ENCODE measurements around the gene C10orf90.
A peak's percentile ranks its signal among the peaks of the same experiment; 100 is the strongest.

The C10orf90 gene

DNA sequence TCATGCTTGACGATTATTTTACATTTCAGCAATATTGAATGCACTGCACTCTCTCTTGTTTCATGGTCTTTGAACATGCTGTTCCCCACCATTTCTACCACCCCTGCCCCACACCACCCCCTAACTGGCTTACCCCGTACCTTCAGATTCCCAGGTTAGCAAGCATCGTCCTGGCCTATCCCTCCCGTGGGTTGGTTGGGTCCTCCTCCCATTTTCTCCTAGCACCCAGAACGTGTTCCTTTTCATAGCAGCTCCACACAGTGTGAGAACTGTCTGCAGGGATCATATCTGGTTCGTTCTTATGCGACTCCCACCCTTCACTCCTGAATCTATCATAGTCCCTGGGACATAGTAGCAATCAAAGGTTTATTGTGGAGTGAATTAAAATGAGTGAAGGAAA lies 48.6 kb downstream of the C10orf90 start:
- TF ChIP-seq, protein P1, sequence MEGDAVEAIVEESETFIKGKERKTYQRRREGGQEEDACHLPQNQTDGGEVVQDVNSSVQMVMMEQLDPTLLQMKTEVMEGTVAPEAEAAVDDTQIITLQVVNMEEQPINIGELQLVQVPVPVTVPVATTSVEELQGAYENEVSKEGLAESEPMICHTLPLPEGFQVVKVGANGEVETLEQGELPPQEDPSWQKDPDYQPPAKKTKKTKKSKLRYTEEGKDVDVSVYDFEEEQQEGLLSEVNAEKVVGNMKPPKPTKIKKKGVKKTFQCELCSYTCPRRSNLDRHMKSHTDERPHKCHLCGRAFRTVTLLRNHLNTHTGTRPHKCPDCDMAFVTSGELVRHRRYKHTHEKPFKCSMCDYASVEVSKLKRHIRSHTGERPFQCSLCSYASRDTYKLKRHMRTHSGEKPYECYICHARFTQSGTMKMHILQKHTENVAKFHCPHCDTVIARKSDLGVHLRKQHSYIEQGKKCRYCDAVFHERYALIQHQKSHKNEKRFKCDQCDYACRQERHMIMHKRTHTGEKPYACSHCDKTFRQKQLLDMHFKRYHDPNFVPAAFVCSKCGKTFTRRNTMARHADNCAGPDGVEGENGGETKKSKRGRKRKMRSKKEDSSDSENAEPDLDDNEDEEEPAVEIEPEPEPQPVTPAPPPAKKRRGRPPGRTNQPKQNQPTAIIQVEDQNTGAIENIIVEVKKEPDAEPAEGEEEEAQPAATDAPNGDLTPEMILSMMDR (conservative IDR thresholded peaks at IDR 0.05; ENCODE audit: low read depth, low read length): no peak
- H3K4me3 ChIP-seq (ENCODE audit: low read depth, low read length): no peak overlapping the region
- DNase-seq (ENCODE audit: low read depth): no peak

DNA sequence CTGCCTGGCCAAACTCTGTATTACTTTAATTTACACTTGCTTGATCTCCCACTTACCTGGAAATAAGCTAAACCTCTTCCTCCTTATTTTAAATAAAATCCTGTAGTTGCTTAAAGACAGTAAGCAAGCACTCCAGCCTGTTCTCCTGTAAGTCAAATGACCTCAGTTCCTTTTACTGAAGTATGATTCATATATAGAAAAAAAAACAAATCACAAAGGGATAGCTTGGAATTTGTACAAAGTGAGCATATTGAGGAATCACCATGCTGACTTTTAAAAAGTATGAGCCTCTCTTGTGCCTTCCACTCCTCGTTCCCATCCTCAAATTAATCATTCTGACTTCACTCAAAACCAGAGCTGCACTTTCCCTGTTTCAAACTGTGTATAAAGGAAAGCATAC lies 52.0 kb downstream of the C10orf90 start:
- H3K4me3 ChIP-seq (ENCODE audit: low read depth, low read length): no peak overlapping the region
- TF ChIP-seq, protein P1 (conservative IDR thresholded peaks at IDR 0.05; ENCODE audit: low read depth, low read length): no peak
- peak; percentile 32 for DNase-seq (ENCODE audit: low read depth)

DNA sequence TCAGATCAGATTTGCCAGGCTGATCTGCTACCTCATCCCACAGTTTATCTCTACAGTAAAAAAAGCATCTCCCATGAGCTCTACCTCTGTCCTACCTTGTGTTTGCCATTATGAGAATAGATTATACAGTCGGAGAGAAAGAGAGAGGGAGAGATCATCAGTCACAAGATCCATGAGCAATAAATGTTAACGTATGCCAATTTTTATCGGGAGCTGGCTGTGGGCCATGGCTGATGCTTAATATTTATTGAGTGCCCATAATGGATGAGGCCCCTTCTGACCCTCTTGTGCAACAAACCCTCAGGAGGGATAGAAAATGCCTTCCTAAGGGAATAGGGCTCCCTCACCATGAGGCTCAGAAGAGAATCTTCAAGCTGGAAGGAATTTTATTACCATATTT lies 52.8 kb downstream of the C10orf90 start:
- TF ChIP-seq, protein P1 (conservative IDR thresholded peaks at IDR 0.05; ENCODE audit: low read depth, low read length): no peak
- H3K4me3 ChIP-seq (ENCODE audit: low read depth, low read length): no peak overlapping the region
- no peak for DNase-seq (ENCODE audit: low read depth)

DNA sequence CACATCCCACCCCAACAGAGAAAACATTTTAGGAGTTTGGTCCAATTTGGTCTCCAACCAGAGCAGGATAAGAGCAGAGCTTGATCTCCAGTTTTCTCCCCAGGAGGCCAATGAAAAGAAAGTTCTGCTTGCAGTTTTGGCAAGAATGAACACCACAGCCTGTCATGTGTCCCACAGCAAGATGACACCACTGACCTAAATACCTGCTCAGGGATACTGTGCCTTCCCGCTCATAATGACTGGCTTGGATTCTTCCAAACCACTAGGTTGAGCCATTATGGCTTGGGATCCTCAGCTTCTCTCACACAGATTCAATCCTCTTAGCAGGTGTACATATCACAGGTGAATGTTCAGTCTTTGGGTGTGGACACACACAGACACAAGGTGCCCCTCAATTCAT lies 53.3 kb downstream of the C10orf90 start:
- TF ChIP-seq, protein P1 (conservative IDR thresholded peaks at IDR 0.05; ENCODE audit: low read depth, low read length): no peak
- no peak overlapping the region for H3K4me3 ChIP-seq (ENCODE audit: low read depth, low read length)
- no peak for DNase-seq (ENCODE audit: low read depth)

DNA sequence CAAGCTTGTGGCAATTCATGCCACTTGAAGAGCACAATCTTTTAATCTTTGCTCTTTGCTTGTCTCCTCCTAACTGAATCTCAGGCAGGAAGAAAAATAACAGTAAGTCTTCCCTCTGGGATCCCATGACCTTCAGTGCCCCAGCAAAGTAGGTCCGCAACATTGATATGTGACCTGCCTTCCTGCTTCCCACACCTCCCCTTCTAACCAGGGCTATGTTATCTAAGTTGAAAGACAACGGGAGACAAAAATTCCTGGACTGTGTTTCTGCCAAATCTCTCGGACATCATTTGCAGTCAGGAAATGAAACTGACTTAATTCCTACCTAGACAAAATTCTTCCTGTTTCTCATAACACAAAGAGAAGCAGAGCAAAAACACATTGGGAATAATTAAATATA lies 53.8 kb downstream of the C10orf90 start:
- TF ChIP-seq, protein P1 (conservative IDR thresholded peaks at IDR 0.05; ENCODE audit: low read depth, low read length): no peak
- DNase-seq (ENCODE audit: low read depth): no peak
- no peak overlapping the region for H3K4me3 ChIP-seq (ENCODE audit: low read depth, low read length)

DNA sequence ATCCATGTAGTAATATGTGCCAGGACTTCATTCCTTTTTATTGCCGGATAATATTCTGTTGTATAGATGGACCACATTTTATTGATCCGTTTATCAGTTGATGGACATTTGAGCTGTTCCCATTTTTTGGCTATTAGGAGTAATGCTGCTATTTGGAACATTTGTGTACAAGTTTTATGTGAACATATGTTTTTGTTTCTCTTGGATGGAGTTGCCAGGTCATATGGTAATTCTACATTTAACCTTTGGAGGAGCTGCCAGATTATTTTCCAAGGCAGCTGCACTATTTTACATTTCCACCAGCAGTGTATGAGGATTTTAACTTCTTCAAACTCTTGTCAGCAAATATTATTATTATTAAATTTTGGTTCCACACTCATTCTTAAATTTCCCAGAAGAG lies 59.2 kb downstream of the C10orf90 start:
- TF ChIP-seq, protein P1 (conservative IDR thresholded peaks at IDR 0.05; ENCODE audit: low read depth, low read length): no peak
- no peak for DNase-seq (ENCODE audit: low read depth)
- no peak overlapping the region for H3K4me3 ChIP-seq (ENCODE audit: low read depth, low read length)

DNA sequence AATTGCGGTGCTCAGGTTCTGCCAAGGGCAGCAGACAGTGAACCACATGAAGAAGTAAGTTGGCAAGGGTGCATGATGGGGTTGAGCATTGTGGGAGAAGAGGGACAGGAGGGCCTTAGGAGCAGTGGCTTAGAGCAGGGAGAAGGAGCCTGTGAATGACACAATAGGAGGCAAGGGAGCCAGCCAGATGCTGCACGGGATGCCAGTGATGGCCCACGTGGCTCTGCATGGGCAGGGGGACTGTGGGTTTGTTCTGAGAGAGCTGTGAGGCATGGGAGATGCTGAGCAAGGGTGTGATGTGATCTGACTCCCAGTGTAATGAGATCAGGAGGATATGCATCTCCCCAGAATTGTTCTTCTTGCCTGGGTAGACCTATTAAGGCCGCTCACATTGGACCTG lies 60.9 kb downstream of the C10orf90 start:
- H3K4me3 ChIP-seq (ENCODE audit: low read depth, low read length): no peak overlapping the region
- DNase-seq (ENCODE audit: low read depth): no peak
- TF ChIP-seq, protein P1 (conservative IDR thresholded peaks at IDR 0.05; ENCODE audit: low read depth, low read length): no peak
